B cell (primary cell): ENCODE results near the gene ZNF638. TPM values are rescaled to one million over a fixed set of nuclear protein-coding genes. Genes with fewer than 3 reads are reported as not detected.

ENCODE experiments used
- ATAC-seq: fragments of 200-7000 bp; cut with Tn5 transposase; one replicate; pipeline ENCODE4 v1.10.0; 2021; ENCODE audit warnings: low read depth, mild to moderate bottlenecking, moderate number of reproducible peaks, moderate library complexity
- CTCF ChIA-PET: fragments of 350-600 bp; sonication (Branson Sonifier 250); formaldehyde crosslinking; loops from one replicate; lab custom pipeline; 2021; ENCODE audit warnings: antibody characterized with exemption, inconsistent platforms; lab: Charles Lee
- POLR2A ChIA-PET: fragments of 350-600 bp; sonication (Branson Sonifier 250); formaldehyde crosslinking; loops from one replicate; lab custom pipeline; 2021; ENCODE audit warnings: antibody characterized with exemption; lab: Charles Lee
- DNase-seq: peaks from one replicate; pipeline ENCODE4 v3.0.0; 2013
- H2AFZ ChIP-seq: 2 replicates; pipeline ENCODE4 v1.6.1; 2012; ENCODE audit warnings: mild to moderate bottlenecking, low read depth, low read length; ENCODE audit not compliant: insufficient read depth, poor library complexity, severe bottlenecking
- H3K27ac ChIP-seq, 2 donors: 1 replicate in 1 of 2; 2 replicates in 1 of 2; pipeline ENCODE4 v1.5.1; 2012 to 2013; ENCODE audit warnings: low read length in 2 of 2, mild to moderate bottlenecking in 2 of 2, moderate library complexity in 1 of 2
- H3K27me3 ChIP-seq, 4 experiments: fragments of 200-600 bp in 1 of 4; sonication (generic) in 1 of 4; replicated peaks in 1 of 4; 1 replicate in 2 of 4; 2 replicates in 2 of 4; pipeline versions ENCODE4 v1.6.1 to v1.7.0; 2013 to 2016; ENCODE audit warnings: low read length in 3 of 4, mild to moderate bottlenecking in 2 of 4, mixed read lengths in 1 of 4, moderate library complexity in 1 of 4; ENCODE audit not compliant: insufficient read depth in 4 of 4, control insufficient read depth in 3 of 4; ENCODE audit errors: control extremely low read depth in 1 of 4
- H3K36me3 ChIP-seq, 2 experiments: replicated peaks in 1 of 2; 1 replicate in 1 of 2; 2 replicates in 1 of 2; pipeline versions ENCODE4 v1.6.1 to v1.7.1; 2013; ENCODE audit warnings: low read length in 1 of 2; ENCODE audit not compliant: insufficient read depth in 2 of 2, control insufficient read depth in 1 of 2; ENCODE audit errors: control extremely low read depth in 1 of 2, extremely low read depth in 1 of 2
- H3K4me1 ChIP-seq, 2 donors: fragments of 200-600 bp in 1 of 2; sonication (generic) in 1 of 2; 1 replicate in 1 of 2; 2 replicates in 1 of 2; pipeline versions ENCODE4 v1.5.1 to v1.6.1; 2013 to 2017; ENCODE audit warnings: low read length in 2 of 2; ENCODE audit not compliant: control insufficient read depth in 2 of 2, insufficient read depth in 2 of 2
- H3K4me2 ChIP-seq: replicated peaks from 2 replicates; pipeline ENCODE3; 2012; ENCODE audit warnings: mild to moderate bottlenecking, low read depth, low read length; ENCODE audit not compliant: poor library complexity, severe bottlenecking
- H3K4me3 ChIP-seq, 5 experiments: fragments of 200-600 bp in 1 of 5; sonication (generic) in 1 of 5; 1 replicate in 3 of 5; 2 replicates in 2 of 5; pipeline versions ENCODE4 v1.5.1 to v1.7.0; 2011 to 2016; ENCODE audit warnings: low read length in 4 of 5, mild to moderate bottlenecking in 4 of 5, low read depth in 2 of 5, control low read depth in 1 of 5, moderate library complexity in 1 of 5; ENCODE audit not compliant: insufficient read depth in 1 of 5; ENCODE audit errors: control extremely low read depth in 1 of 5, extremely low read depth in 1 of 5
- H3K79me2 ChIP-seq: fragments of 200-600 bp; sonication (generic); one replicate; pipeline ENCODE4 v1.6.0; 2016; ENCODE audit warnings: low read length; ENCODE audit not compliant: control insufficient read depth, insufficient read depth
- H3K9ac ChIP-seq: fragments of 200-600 bp; sonication (generic); 2 replicates; pipeline ENCODE4 v1.6.1; 2017; ENCODE audit warnings: mild to moderate bottlenecking, low read length, moderate library complexity
- H3K9me3 ChIP-seq, 3 donors: one replicate each; pipeline versions ENCODE4 v1.6.1 to v1.7.1; 2013; ENCODE audit warnings: low read length in 2 of 3; ENCODE audit not compliant: control insufficient read depth in 2 of 3, insufficient read depth in 1 of 3; ENCODE audit errors: control extremely low read depth in 1 of 3
- H4K20me1 ChIP-seq: 2 replicates; pipeline ENCODE4 v1.6.0; 2012; ENCODE audit warnings: mild to moderate bottlenecking, low read length; ENCODE audit not compliant: insufficient read depth, control insufficient read depth, poor library complexity, severe bottlenecking
- H3K27ac Mint-ChIP-seq: one replicate; pipeline ENCODE4 v1.8.0; 2021; ENCODE audit warnings: mixed read lengths
- H3K27me3 Mint-ChIP-seq: one replicate; pipeline ENCODE4 v1.8.0; 2021; ENCODE audit warnings: mixed read lengths
- H3K4me1 Mint-ChIP-seq: one replicate; pipeline ENCODE4 v1.8.0; 2021; ENCODE audit warnings: mixed read lengths
- H3K4me3 Mint-ChIP-seq: one replicate; pipeline ENCODE4 v1.8.0; 2021; ENCODE audit warnings: mixed read lengths
- H3K9me3 Mint-ChIP-seq: one replicate; pipeline ENCODE4 v1.8.0; 2022; ENCODE audit warnings: mixed read lengths; ENCODE audit not compliant: insufficient read depth
- CTCF ChIP-seq: fragments of 200-600 bp; IDR thresholded peaks from one replicate; pipeline ENCODE4 v1.8.0; 2022; ENCODE audit warnings: antibody characterized with exemption, mild to moderate bottlenecking
- EZH2 ChIP-seq: IDR thresholded peaks from 2 replicates; pipeline ENCODE4 v1.6.1; 2012; ENCODE audit warnings: borderline replicate concordance, low read depth, mild to moderate bottlenecking, moderate library complexity, low read length; ENCODE audit not compliant: insufficient read depth, poor library complexity, severe bottlenecking
- WGBS: methylation state at CpG from one replicate; pipeline ENCODE4 v1.1.5; 2013; ENCODE audit warnings: missing lambda C conversion rate; ENCODE audit not compliant: insufficient coverage; 5-methylcytosine and 5-hydroxymethylcytosine counted together
- intact Hi-C: fragments of 100-400 bp; cut with micrococcal nuclease; formaldehyde crosslinking; loops from one replicate; pipeline ENCODE4 v1.10.0; 2022
- polyA plus RNA-seq: library from polyadenylated mRNA; depleted of rRNA; stranded (reverse); fragments of >200 nt; gene quantifications from 2 replicates; pipeline ENCODE4 v1.2.3, GENCODE V29; 2012
- total RNA-seq, 2 donors: library from RNA; stranded (reverse); fragments of 120-200 nt in 1 of 2; gene quantifications; 1 replicate in 1 of 2; 2 replicates in 1 of 2; pipeline versions ENCODE4 v1.2.3 to v1.2.4, GENCODE V29; 2013 to 2022

ZNF638 gene
- total and polyA plus RNA-seq, 2 donors (not counting 1 experiment from before 2014, with no cell fraction given): 60.1 to 221 TPM

GRCh38 chr2:71464389-71464788 lies 132.8 kb downstream of the ZNF638 start:
- Histone ChIP-seq H3K4me3 (no peak overlapping the region), H3K4me1 (peaks cover 12 to 14% of the 10 kb centered on the region in 2 donors), H3K79me2 (no peaks in the 10 kb centered on the region), H4K20me1 (no peaks in the 10 kb centered on the region), H3K27ac (no peak overlapping the region), H3K9ac (no peak overlapping the region), H3K9me3 (peaks cover 0 to 31% (median 10%) of the 10 kb centered on the region in 3 donors), H2AFZ (no peak overlapping the region), H3K27me3 (peaks cover 0 to 55% (median 25%) of the 10 kb centered on the region in 4 experiments), H3K36me3 (no peaks in the 10 kb centered on the region), H3K4me2 (no peak overlapping the region)
- peaks cover 9% of the 10 kb centered on the region for H3K4me1 Mint-ChIP-seq
- ChIA-PET POLR2A (no interaction called here), CTCF (no interaction called here)
- 86% methylated on average over 6 of the region's 6 CpGs for WGBS
- TF ChIP-seq CTCF: no peak
- no peak for TF ChIP-seq EZH2
- peaks cover 28% of the 10 kb centered on the region for H3K27me3 Mint-ChIP-seq
- ATAC-seq: no peak
- no peak overlapping the region for H3K4me3 Mint-ChIP-seq
- H3K9me3 Mint-ChIP-seq: no peaks in the 10 kb centered on the region
- H3K27ac Mint-ChIP-seq: no peak overlapping the region
- no peak for DNase-seq
- intact Hi-C loops: no loop called here

GRCh38 chr2:71465356-71465755 lies 133.8 kb downstream of the ZNF638 start:
- peaks cover 0 to 31% (median 10%) of the 10 kb centered on the region in 3 donors for H3K9me3 ChIP-seq
- Mint-ChIP-seq H3K4me1 (peaks cover 9% of the 10 kb centered on the region), H3K4me3 (no peak overlapping the region), H3K27ac (no peak overlapping the region), H3K27me3 (peaks cover 35% of the 10 kb centered on the region), H3K9me3 (no peaks in the 10 kb centered on the region)
- ChIA-PET CTCF (no interaction called here), POLR2A (no interaction called here)
- H4K20me1 ChIP-seq: no peaks in the 10 kb centered on the region
- 75% methylated on average over 11 of the region's 11 CpGs for WGBS
- H3K4me3 ChIP-seq: no peak overlapping the region
- no peak for DNase-seq
- H3K4me2 ChIP-seq: no peak overlapping the region
- no peak overlapping the region for H3K9ac ChIP-seq
- no peak overlapping the region for H3K27ac ChIP-seq
- ATAC-seq: no peak
- TF ChIP-seq CTCF (no peak), EZH2 (no peak)
- no peak overlapping the region for H2AFZ ChIP-seq
- intact Hi-C loops: no loop called here
- H3K27me3 ChIP-seq: peaks cover 0 to 55% (median 26%) of the 10 kb centered on the region in 4 experiments
- no peaks in the 10 kb centered on the region for H3K79me2 ChIP-seq
- no peaks in the 10 kb centered on the region for H3K36me3 ChIP-seq
- peaks cover 12 to 14% of the 10 kb centered on the region in 2 donors for H3K4me1 ChIP-seq
